SJCRH30 (cell line): ENCODE measurements around the gene PPP2R3B. TPM values are rescaled to one million over a fixed set of nuclear protein-coding genes. Genes with fewer than 3 reads are reported as not detected.
"Not testable (repeated sequence)": the region's sequence is repeated elsewhere in the genome, so short reads cannot be mapped to it uniquely, and the experiment has no call there.

Experiments
- DNase-seq, 2 experiments: peaks; one replicate each; pipeline ENCODE4 v3.0.0-alpha.2; 2015 to 2020
- H3K27ac ChIP-seq: fragments of 250-450 bp; sonication (Bioruptor Pico); 2 replicates; pipeline ENCODE4 v1.5.1; 2020; ENCODE audit warnings: mild to moderate bottlenecking, moderate library complexity
- H3K27me3 ChIP-seq: fragments of 250-450 bp; sonication (Bioruptor Pico); 2 replicates; pipeline ENCODE4 v1.5.1; 2020; ENCODE audit warnings: mild to moderate bottlenecking, moderate library complexity
- H3K36me3 ChIP-seq: fragments of 250-450 bp; sonication (Bioruptor Pico); 2 replicates; pipeline ENCODE4 v1.5.1; 2020; ENCODE audit warnings: mild to moderate bottlenecking, moderate library complexity
- H3K4me1 ChIP-seq: fragments of 250-450 bp; sonication (Bioruptor Pico); 2 replicates; pipeline ENCODE4 v1.5.1; 2020; ENCODE audit warnings: mild to moderate bottlenecking, moderate library complexity
- H3K4me3 ChIP-seq: fragments of 250-450 bp; sonication (Bioruptor Pico); 2 replicates; pipeline ENCODE4 v1.5.1; 2020; ENCODE audit warnings: mild to moderate bottlenecking, moderate library complexity
- H3K9me3 ChIP-seq: fragments of 250-450 bp; sonication (Bioruptor Pico); replicated peaks from 2 replicates; pipeline ENCODE4 v1.5.1; 2020; ENCODE audit warnings: mild to moderate bottlenecking, moderate library complexity
- total RNA-seq: library from RNA; depleted of rRNA; stranded (reverse); fragments of >200 nt; shearing (Covaris generic); gene quantifications from 2 replicates; pipeline ENCODE4 v1.2.3, GENCODE V29; 2014

PPP2R3B gene
- total RNA-seq, 1 experiment from 2014 or later = 29.2 TPM

GRCh38 chrX:307261-308111 lies 79.2 kb downstream of the PPP2R3B start:
- peaks cover 58% of the 10 kb centered on the region for H3K36me3 ChIP-seq

GRCh38 chrX:306614-307251 lies 80.0 kb downstream of the PPP2R3B start:
- H3K36me3 ChIP-seq = peaks cover 53% of the 10 kb centered on the region
- not testable (repeated sequence) for H3K9me3 ChIP-seq, H3K27ac ChIP-seq, H3K4me3 ChIP-seq, H3K4me1 ChIP-seq, DNase-seq, H3K27me3 ChIP-seq

More at GRCh38 chrX:307261-308111, 79.2 kb downstream of the PPP2R3B start:
- Histone ChIP-seq H3K4me1 (no peaks in the 10 kb centered on the region), H3K9me3 (no peaks in the 10 kb centered on the region), H3K27me3 (no peaks in the 10 kb centered on the region), H3K4me3 (no peak overlapping the region), H3K27ac (no peak overlapping the region)
- no peak for DNase-seq

- H3K27me3 ChIP-seq, H3K4me1 ChIP-seq, H3K27ac ChIP-seq, H3K9me3 ChIP-seq, DNase-seq, H3K4me3 ChIP-seq: not testable (repeated sequence)
- H3K36me3 ChIP-seq = peaks cover 45% of the 10 kb centered on the region
These were observed 80.7 kb downstream of the PPP2R3B start for GRCh38 chrX:305781-306613.

GRCh38 chrX:302975-303374 lies 83.7 kb downstream of the PPP2R3B start:
- H3K27me3 ChIP-seq = no peaks in the 10 kb centered on the region
- peaks cover 30% of the 10 kb centered on the region for H3K36me3 ChIP-seq
- no peak overlapping the region for H3K27ac ChIP-seq
- no peak for DNase-seq
- no peaks in the 10 kb centered on the region for H3K4me1 ChIP-seq
- no peak overlapping the region for H3K4me3 ChIP-seq
- H3K9me3 ChIP-seq = no peaks in the 10 kb centered on the region

- H3K27ac ChIP-seq = no peak overlapping the region
- H3K36me3 ChIP-seq = peaks cover 17% of the 10 kb centered on the region
- no peaks in the 10 kb centered on the region for H3K9me3 ChIP-seq
These were observed 86.4 kb downstream of the PPP2R3B start for GRCh38 chrX:300334-300733.

GRCh38 chrX:298993-299392 lies 87.7 kb downstream of the PPP2R3B start:
- no peak for DNase-seq
- Histone ChIP-seq H3K4me1 (no peaks in the 10 kb centered on the region), H3K27ac (no peak overlapping the region), H3K36me3 (peaks cover 15% of the 10 kb centered on the region), H3K4me3 (no peak overlapping the region), H3K27me3 (no peaks in the 10 kb centered on the region), H3K9me3 (no peaks in the 10 kb centered on the region)

More at GRCh38 chrX:300334-300733, 86.4 kb downstream of the PPP2R3B start:
- Histone ChIP-seq H3K4me1 (no peaks in the 10 kb centered on the region), H3K27me3 (no peaks in the 10 kb centered on the region), H3K4me3 (no peak overlapping the region)
- no peak for DNase-seq

GRCh38 chrX:295136-295535 lies 91.6 kb downstream of the PPP2R3B start:
- Histone ChIP-seq H3K27me3 (no peaks in the 10 kb centered on the region), H3K36me3 (peaks cover 25% of the 10 kb centered on the region), H3K27ac (no peak overlapping the region), H3K9me3 (no peaks in the 10 kb centered on the region), H3K4me1 (no peaks in the 10 kb centered on the region), H3K4me3 (no peak overlapping the region)
- no peak for DNase-seq

GRCh38 chrX:292900-293897 lies 93.5 kb downstream of the PPP2R3B start:
- DNase-seq = no peak
- Histone ChIP-seq H3K4me3 (no peak overlapping the region), H3K27ac (no peak overlapping the region), H3K4me1 (no peaks in the 10 kb centered on the region), H3K9me3 (no peaks in the 10 kb centered on the region), H3K36me3 (peaks cover 33% of the 10 kb centered on the region), H3K27me3 (no peaks in the 10 kb centered on the region)

- no peaks in the 10 kb centered on the region for H3K4me1 ChIP-seq
- no peak for DNase-seq
- no peak overlapping the region for H3K4me3 ChIP-seq
- H3K36me3 ChIP-seq = peaks cover 32% of the 10 kb centered on the region
- no peak overlapping the region for H3K27ac ChIP-seq
- H3K9me3 ChIP-seq = no peaks in the 10 kb centered on the region
- no peaks in the 10 kb centered on the region for H3K27me3 ChIP-seq
These were observed 95.3 kb downstream of the PPP2R3B start for GRCh38 chrX:291411-291901.

- H3K9me3 ChIP-seq = no peaks in the 10 kb centered on the region
These were observed 96.1 kb downstream of the PPP2R3B start for GRCh38 chrX:290476-291166.

GRCh38 chrX:288561-288991 lies 98.1 kb downstream of the PPP2R3B start:
- Histone ChIP-seq H3K4me1 (no peaks in the 10 kb centered on the region), H3K9me3 (no peaks in the 10 kb centered on the region), H3K36me3 (peaks cover 26% of the 10 kb centered on the region), H3K27me3 (no peaks in the 10 kb centered on the region), H3K27ac (no peak overlapping the region), H3K4me3 (no peak overlapping the region)
- no peak for DNase-seq

More at GRCh38 chrX:290476-291166, 96.1 kb downstream of the PPP2R3B start:
- H3K27me3 ChIP-seq = no peaks in the 10 kb centered on the region
- peaks cover 27% of the 10 kb centered on the region for H3K36me3 ChIP-seq
- no peak overlapping the region for H3K4me3 ChIP-seq
- H3K4me1 ChIP-seq = no peaks in the 10 kb centered on the region
- DNase-seq = no peak
- H3K27ac ChIP-seq = no peak overlapping the region

GRCh38 chrX:287670-288069 lies 99.0 kb downstream of the PPP2R3B start:
- H3K4me1 ChIP-seq = no peaks in the 10 kb centered on the region
- no peak for DNase-seq
- peaks cover 17% of the 10 kb centered on the region for H3K36me3 ChIP-seq

GRCh38 chrX:285076-285677 lies 101.5 kb downstream of the PPP2R3B start:
- Histone ChIP-seq H3K4me3 (no peak overlapping the region), H3K9me3 (no peaks in the 10 kb centered on the region), H3K4me1 (no peaks in the 10 kb centered on the region), H3K27ac (no peak overlapping the region), H3K27me3 (no peaks in the 10 kb centered on the region), H3K36me3 (peaks cover 12% of the 10 kb centered on the region; the same call in 1 of the 2 replicates)
- DNase-seq = no peak

More at GRCh38 chrX:287670-288069, 99.0 kb downstream of the PPP2R3B start:
- Histone ChIP-seq H3K9me3 (no peaks in the 10 kb centered on the region), H3K27ac (no peak overlapping the region), H3K4me3 (no peak overlapping the region), H3K27me3 (no peaks in the 10 kb centered on the region)
